Memory B cell (primary cell): ENCODE measurements around the gene CELSR1.

Source experiments
- ATAC-seq: fragments of 150-1000 bp; cut with Tn5 transposase; 2 replicates; pipeline ENCODE4 v1.10.0; 2021; ENCODE audit warnings: low read depth, mild to moderate bottlenecking, moderate library complexity
- DNase-seq, 2 donors: peaks; one replicate each; pipeline ENCODE4 v3.0.0; 2022; ENCODE audit warnings: low spot score in 2 of 2
- H3K27ac Mint-ChIP-seq: one replicate; pipeline ENCODE4 v1.8.0; 2022; ENCODE audit warnings: mild to moderate bottlenecking, moderate library complexity, mixed read lengths
- H3K27me3 Mint-ChIP-seq: one replicate; pipeline ENCODE4 v1.8.0; 2022; ENCODE audit warnings: mixed read lengths
- H3K36me3 Mint-ChIP-seq: one replicate; pipeline ENCODE4 v1.8.0; 2022; ENCODE audit warnings: mild to moderate bottlenecking, mixed read lengths
- H3K4me1 Mint-ChIP-seq: one replicate; pipeline ENCODE4 v1.8.0; 2022; ENCODE audit warnings: mixed read lengths
- H3K4me3 Mint-ChIP-seq: one replicate; pipeline ENCODE4 v1.8.0; 2022; ENCODE audit warnings: mild to moderate bottlenecking, moderate library complexity, mixed read lengths
- H3K9me3 Mint-ChIP-seq: one replicate; pipeline ENCODE4 v1.8.0; 2022; ENCODE audit warnings: mixed read lengths

The CELSR1 gene, protein sequence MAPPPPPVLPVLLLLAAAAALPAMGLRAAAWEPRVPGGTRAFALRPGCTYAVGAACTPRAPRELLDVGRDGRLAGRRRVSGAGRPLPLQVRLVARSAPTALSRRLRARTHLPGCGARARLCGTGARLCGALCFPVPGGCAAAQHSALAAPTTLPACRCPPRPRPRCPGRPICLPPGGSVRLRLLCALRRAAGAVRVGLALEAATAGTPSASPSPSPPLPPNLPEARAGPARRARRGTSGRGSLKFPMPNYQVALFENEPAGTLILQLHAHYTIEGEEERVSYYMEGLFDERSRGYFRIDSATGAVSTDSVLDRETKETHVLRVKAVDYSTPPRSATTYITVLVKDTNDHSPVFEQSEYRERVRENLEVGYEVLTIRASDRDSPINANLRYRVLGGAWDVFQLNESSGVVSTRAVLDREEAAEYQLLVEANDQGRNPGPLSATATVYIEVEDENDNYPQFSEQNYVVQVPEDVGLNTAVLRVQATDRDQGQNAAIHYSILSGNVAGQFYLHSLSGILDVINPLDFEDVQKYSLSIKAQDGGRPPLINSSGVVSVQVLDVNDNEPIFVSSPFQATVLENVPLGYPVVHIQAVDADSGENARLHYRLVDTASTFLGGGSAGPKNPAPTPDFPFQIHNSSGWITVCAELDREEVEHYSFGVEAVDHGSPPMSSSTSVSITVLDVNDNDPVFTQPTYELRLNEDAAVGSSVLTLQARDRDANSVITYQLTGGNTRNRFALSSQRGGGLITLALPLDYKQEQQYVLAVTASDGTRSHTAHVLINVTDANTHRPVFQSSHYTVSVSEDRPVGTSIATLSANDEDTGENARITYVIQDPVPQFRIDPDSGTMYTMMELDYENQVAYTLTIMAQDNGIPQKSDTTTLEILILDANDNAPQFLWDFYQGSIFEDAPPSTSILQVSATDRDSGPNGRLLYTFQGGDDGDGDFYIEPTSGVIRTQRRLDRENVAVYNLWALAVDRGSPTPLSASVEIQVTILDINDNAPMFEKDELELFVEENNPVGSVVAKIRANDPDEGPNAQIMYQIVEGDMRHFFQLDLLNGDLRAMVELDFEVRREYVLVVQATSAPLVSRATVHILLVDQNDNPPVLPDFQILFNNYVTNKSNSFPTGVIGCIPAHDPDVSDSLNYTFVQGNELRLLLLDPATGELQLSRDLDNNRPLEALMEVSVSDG (N-terminal part only)

DNA sequence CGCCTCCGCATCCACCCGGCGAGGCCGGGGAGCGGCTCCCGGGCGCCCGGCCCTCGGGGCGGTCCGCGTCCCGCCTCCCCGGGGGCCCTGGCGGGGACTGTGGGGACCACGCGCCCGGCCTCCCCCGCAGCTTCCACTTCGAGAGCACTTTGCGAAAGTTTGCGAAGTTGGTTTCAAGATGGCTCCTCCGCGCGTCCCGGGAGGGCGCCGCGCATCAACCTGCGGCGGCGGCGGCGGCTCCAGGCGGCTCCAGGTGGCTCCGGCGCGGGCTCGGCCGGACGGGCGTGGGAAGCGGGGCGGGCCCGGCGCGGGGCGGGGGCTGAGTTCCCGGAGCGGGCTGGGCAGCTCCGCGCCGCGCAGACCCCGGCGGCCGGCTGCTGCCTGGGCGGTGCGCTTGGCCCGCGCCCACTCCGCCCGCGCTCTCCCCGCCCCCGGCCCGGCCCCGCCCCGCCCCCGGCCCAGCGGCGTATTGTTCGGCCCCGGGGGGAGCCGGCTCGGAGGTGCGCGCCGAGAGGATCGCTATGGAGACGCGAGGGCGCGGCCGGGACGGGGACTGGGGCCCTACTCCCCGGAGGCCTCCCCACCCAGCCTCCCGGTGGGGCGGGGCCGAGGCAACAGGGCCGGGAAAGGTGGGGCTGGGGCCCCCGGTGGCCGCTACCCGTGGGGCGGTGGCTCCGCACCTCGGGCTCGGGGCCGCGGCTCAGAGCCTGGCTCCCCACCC lies at the start of gene CELSR1:
TSS of gene CELSR1 (minus strand) at position 396 of the 721 bp plus-strand sequence. CDS start 450 bp downstream, outside the sequence.
- H3K4me1 Mint-ChIP-seq, result peaks cover 8% of the 10 kb centered on the region
- no peaks in the 10 kb centered on the region for H3K36me3 Mint-ChIP-seq
- ATAC-seq (peak; percentile 34), DNase-seq (peak in 1 of 2 donors; percentile 44)
- no peaks in the 10 kb centered on the region for H3K9me3 Mint-ChIP-seq
- no peak within 1 kb of the TSS for H3K27ac Mint-ChIP-seq
- peak within 1 kb of the TSS; percentile 22 for H3K4me3 Mint-ChIP-seq
- peaks cover 13% of the 10 kb centered on the region for H3K27me3 Mint-ChIP-seq

GRCh38 chr22:46587061-46587460 lies 49.6 kb upstream of the CELSR1 start:
- Mint-ChIP-seq H3K4me1 (peaks cover 48% of the 10 kb centered on the region), H3K27me3 (no peaks in the 10 kb centered on the region), H3K36me3 (peaks cover 2% of the 10 kb centered on the region), H3K9me3 (no peaks in the 10 kb centered on the region), H3K4me3 (peak overlapping the region; percentile 84), H3K27ac (peak overlapping the region; percentile 94)
- peak; percentile 52 for ATAC-seq
- no peak for DNase-seq

GRCh38 chr22:46586531-46587011 lies 49.2 kb upstream of the CELSR1 start:
- H3K4me3 Mint-ChIP-seq, result peak overlapping the region; percentile 84

DNA sequence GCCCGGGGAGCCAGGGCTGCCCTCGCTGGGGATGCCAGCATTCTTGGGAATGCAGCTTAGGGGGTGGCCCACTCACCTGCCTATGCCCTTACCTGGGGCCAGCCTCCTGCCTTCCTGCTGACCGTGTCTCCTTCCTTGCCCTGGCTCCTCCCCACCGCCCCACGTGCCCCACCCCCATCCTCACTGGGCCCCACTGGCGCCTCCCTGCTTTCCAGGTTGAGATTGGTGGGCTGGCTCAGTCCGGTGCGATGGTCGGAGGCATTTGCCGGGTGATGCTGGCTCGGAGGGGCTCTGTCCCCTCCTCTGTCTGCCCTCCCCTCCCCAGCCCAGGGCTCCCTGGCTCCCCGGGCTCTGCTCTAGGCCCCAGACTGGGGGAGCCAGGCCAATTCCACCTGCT lies 48.7 kb upstream of the CELSR1 start:
- H3K9me3 Mint-ChIP-seq, result no peaks in the 10 kb centered on the region
- H3K4me1 Mint-ChIP-seq, result peaks cover 51% of the 10 kb centered on the region
- no peak overlapping the region for H3K4me3 Mint-ChIP-seq
- ATAC-seq (no peak), DNase-seq (no peak)
- peak overlapping the region; percentile 94 for H3K27ac Mint-ChIP-seq
- H3K27me3 Mint-ChIP-seq, result no peaks in the 10 kb centered on the region
- peaks cover 2% of the 10 kb centered on the region for H3K36me3 Mint-ChIP-seq

More at GRCh38 chr22:46586531-46587011, 49.2 kb upstream of the CELSR1 start:
- Mint-ChIP-seq H3K9me3 (no peaks in the 10 kb centered on the region), H3K4me1 (peaks cover 46% of the 10 kb centered on the region), H3K27me3 (no peaks in the 10 kb centered on the region), H3K36me3 (peaks cover 2% of the 10 kb centered on the region), H3K27ac (peak overlapping the region; percentile 94)
- DNase-seq (no peak), ATAC-seq (no peak)

DNA sequence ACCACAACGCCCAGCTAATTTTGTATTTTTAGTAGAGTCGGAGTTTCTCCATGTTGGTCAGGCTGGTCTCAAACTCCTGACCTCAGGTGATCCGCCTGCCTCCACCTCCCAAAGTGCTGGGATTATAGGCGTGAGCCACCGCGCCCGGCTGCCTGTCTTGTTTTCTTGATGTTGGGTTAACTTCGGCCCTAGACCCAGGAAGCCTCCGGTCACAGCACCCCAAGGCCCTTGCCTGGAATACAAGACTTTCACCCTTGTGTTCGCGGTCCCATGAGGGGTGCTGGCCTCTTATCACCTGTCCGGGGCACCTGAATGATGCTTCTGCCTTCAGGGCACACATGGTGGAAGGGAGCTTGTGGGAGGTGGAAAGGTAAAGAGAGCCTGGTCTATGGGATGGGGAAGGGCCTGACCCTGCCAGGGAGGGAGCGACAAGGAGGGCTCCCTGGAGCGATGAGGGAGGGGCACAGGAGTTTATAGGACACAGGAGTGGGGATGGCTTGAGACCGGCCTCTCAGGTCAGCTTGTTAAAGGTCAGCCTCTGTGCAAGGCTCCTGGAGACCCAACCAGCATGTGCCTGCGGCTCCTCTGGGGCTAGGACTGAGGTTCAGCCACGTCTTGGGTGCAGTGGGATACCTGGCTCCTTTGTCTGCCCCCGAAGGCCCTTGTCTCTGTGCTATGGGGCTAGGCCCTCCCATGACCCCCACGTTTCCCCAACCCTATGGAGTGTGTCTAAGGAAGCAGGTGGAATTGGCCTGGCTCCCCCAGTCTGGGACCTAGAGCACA lies 48.1 kb upstream of the CELSR1 start:
- Mint-ChIP-seq H3K27ac (peak overlapping the region; percentile 58), H3K4me3 (no peak overlapping the region), H3K9me3 (no peaks in the 10 kb centered on the region), H3K27me3 (no peaks in the 10 kb centered on the region), H3K36me3 (peaks cover 2% of the 10 kb centered on the region), H3K4me1 (peaks cover 53% of the 10 kb centered on the region)
- ATAC-seq (no peak), DNase-seq (no peak)

GRCh38 chr22:46584081-46584921 lies 46.9 kb upstream of the CELSR1 start:
- no peaks in the 10 kb centered on the region for H3K27me3 Mint-ChIP-seq
- no peaks in the 10 kb centered on the region for H3K36me3 Mint-ChIP-seq
- no peak overlapping the region for H3K27ac Mint-ChIP-seq
- no peaks in the 10 kb centered on the region for H3K9me3 Mint-ChIP-seq
- ATAC-seq, result no peak
- peaks cover 57% of the 10 kb centered on the region for H3K4me1 Mint-ChIP-seq
- no peak overlapping the region for H3K4me3 Mint-ChIP-seq
- DNase-seq, result no peak

DNA sequence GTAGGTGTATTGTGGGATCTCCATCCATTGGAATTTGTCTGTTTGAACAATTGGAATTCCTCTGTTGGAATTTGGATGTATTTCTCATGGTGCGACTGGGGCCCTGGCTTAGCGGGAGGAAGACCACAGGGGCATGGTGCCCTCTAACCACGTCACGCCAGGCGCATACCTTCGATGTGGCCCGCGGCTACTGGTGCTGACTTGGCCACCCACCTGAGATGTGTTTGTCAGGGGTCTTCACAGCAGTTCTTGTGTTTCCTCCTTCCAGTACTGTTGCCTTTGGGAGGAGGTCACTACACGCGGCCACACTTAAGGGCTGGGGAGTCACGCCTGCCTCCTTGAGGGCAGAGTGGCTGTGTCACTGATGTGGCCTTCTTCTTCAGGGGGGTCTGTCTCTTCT lies 46.2 kb upstream of the CELSR1 start:
- H3K27ac Mint-ChIP-seq, result no peak overlapping the region
- DNase-seq, result no peak
- H3K4me1 Mint-ChIP-seq, result peaks cover 59% of the 10 kb centered on the region
- H3K27me3 Mint-ChIP-seq, result no peaks in the 10 kb centered on the region
- no peaks in the 10 kb centered on the region for H3K36me3 Mint-ChIP-seq
- H3K4me3 Mint-ChIP-seq, result no peak overlapping the region
- no peak for ATAC-seq
- H3K9me3 Mint-ChIP-seq, result no peaks in the 10 kb centered on the region

- peak overlapping the region; percentile 29 for H3K4me3 Mint-ChIP-seq
- H3K9me3 Mint-ChIP-seq, result no peaks in the 10 kb centered on the region
- H3K27me3 Mint-ChIP-seq, result no peaks in the 10 kb centered on the region
- H3K4me1 Mint-ChIP-seq, result peaks cover 58% of the 10 kb centered on the region
- ATAC-seq (no peak), DNase-seq (no peak)
- H3K27ac Mint-ChIP-seq, result peak overlapping the region; percentile 60
- H3K36me3 Mint-ChIP-seq, result no peaks in the 10 kb centered on the region
These were observed 45.0 kb upstream of the CELSR1 start for GRCh38 chr22:46582281-46582933.

DNA sequence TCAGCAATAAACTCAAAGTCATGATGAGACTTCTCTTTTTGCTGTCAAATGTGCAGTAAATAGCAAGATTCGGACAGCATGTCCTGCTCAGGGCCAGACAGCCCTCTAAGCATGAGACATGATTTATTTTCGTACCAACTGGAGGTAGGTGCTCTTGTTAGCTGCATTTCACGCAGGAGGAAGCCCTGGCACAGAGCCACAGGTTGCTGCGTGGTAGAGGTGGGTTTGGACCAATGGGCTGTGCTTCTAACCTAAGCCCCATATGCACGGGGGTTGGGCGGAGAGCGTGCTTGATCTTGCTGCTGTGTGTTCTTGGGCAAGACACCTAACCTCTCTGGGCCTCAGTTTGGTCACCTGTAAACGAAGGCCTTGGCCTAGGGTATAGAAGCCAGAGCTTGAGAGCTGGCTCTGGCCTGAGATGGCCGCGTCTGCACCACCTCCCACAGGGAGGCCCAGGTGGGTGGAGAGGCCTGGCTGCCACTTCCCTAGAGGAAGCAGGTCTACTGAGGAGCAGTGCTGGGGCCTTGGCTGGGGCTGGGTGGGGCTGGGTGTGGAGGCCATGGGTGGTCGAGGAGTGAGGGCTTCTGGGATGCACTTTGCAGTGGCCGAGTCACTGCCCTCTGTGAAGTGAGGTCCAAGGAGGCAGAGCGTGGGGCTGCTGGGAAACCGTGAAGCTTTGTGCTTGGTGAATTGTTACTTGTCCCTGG lies 44.3 kb upstream of the CELSR1 start:
- no peaks in the 10 kb centered on the region for H3K36me3 Mint-ChIP-seq
- H3K4me1 Mint-ChIP-seq, result peaks cover 50% of the 10 kb centered on the region

GRCh38 chr22:46580940-46581537 lies 43.6 kb upstream of the CELSR1 start:
- no peak for DNase-seq
- Mint-ChIP-seq H3K36me3 (no peaks in the 10 kb centered on the region), H3K27ac (no peak overlapping the region), H3K4me1 (peaks cover 49% of the 10 kb centered on the region), H3K4me3 (peak overlapping the region; percentile 52), H3K27me3 (no peaks in the 10 kb centered on the region), H3K9me3 (no peaks in the 10 kb centered on the region)
- no peak for ATAC-seq

More for the DNA sequence above, 44.3 kb upstream of the CELSR1 start:
- ATAC-seq (no peak), DNase-seq (no peak)
- Mint-ChIP-seq H3K27ac (no peak overlapping the region), H3K9me3 (no peaks in the 10 kb centered on the region), H3K27me3 (no peaks in the 10 kb centered on the region), H3K4me3 (peak overlapping the region; percentile 52)
